ENCODE data around the gene HOXA3. TPM values are rescaled to one million over a fixed set of nuclear protein-coding genes. Genes with fewer than 3 reads are reported as not detected.

Gene HOXA3
- total RNA-seq, 1 experiment from 2014 or later = 8.6 TPM

DNA sequence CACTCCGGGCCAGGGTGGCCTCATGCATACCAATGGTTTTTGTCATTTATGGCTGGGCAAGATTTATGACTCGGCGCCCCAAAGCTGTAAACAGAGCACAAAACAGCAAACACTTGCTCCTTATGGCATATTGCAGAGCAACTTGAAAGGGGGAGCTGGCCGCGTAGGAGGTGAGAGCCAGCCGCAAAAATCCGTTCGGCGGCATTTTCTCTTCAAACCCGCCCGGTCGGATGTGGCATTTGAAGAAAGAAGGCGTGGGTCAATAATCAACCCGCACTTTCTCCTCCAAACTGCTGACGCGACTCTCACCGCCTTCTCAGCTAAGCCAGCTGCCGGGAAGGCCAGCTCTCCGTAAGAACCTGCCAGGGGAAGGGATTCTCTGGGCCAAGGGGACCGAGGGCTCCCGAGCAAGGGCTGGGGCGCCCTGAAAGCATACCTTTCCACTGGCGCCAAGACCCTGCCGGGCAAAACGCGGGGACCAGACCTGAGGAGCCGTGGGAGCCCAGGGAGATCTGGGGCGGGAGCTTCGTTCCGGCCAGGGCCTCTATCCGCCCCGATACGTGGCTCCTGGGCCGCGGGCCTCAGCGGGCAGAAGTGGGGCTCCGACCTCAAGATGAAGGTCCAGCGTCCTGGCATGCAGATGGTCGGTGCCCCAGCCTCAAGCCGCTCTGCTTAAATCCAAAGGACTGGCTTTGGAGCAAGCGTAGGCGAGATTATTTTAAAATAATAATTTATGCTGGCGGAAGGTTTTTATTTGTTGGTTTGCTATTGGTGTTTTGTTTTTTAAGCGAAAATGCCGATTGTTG, 37.0 kb downstream of the HOXA3 start:
- DNase-seq (ENCODE audit: low read depth) = peak; percentile 83

DNA sequence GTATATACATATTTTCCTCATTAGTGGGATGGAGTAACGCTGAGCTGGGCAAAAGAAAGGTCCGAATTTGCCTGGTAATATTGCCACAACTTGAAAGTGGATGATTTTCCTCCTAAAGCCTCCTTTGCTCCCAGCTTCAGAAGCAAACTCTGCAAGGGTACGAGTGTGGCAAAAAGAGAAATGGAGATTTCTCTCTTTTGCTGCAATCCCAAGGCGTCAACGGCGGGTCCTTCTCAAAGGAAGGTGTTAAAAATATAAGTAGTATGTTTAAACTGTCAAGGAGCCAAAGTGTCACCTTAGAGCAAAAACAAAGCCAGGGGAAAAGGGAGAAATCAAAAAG, 37.5 kb downstream of the HOXA3 start:
- DNase-seq (ENCODE audit: low read depth) = no peak

- peak; percentile 72 for DNase-seq (ENCODE audit: low read depth)
Measured at GRCh38 chr7:27113991-27114769, 38.2 kb downstream of the HOXA3 start.

DNA sequence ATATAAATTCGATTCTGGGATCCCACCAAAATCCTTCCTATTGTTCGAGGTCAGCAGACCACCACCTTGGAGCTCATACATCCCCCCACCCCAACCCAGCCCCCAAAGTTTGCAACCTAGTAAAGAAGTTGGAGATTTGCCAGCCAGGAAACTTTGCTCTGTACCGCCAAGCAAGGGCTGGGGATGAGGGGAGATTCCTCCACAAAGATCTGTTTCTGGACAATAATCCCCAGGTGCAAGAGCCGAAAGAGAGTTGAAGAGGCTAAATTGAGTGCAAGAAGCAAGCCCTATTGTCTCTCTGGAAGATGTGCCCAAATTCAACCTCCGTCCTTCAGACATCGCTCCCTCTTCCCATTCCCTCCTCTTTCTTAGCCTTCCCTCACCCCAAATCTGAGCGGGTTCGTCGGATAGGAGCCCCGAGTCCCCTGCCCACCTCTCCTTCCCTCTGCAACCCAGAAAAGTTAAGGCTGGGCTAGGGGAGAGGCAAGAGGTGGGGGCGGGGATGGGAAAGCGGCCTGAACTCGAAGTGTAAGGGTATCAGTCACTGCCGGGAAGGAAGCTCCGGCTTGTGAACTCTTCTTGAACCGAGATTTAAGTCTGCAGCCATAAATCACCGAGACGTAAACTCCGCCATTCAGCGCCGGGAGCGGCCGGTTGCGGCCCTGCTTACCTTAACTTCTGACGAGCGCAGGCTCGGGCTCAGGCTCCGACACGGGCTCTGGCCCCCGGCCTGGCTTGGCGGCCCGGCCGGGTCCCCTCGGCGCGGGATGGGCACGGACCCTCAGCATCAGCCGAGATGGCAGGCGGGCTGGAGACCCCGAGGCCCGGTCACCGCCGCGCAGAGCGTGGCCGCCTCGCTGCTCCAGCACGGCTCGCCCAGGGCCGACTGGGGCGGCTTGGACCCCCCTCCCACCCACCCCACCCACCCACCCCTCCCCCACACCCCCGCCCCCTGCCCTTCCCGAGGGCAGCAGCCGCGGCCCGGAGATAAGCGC, 39.1 kb downstream of the HOXA3 start:
- DNase-seq (ENCODE audit: low read depth) = peak; percentile 92

DNA sequence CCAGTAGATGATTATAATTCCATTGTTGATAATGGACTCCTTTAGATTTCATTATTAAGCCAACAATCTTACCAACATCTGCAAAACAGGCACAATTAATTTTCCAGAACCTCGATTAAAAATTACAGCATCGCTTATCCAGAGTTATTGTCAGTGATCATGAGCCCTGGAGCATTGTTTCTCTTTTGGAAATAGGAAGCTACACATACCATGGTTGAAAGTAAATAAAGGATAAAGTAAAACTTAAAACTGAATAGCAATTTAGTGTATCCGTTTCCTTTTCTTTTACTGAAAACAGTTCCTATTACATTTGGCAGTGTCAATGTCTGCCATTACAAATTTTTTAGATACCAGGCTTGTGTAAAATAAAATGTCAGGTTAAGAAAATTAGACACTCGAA, 40.0 kb downstream of the HOXA3 start:
- DNase-seq (ENCODE audit: low read depth) = no peak

GRCh38 chr7:27111751-27112277, 40.6 kb downstream of the HOXA3 start:
- no peak for DNase-seq (ENCODE audit: low read depth)

GRCh38 chr7:27111042-27111750, 41.2 kb downstream of the HOXA3 start:
- DNase-seq (ENCODE audit: low read depth) = peak; percentile 92

GRCh38 chr7:27110186-27111031, 42.0 kb downstream of the HOXA3 start:
- DNase-seq (ENCODE audit: low read depth) = peak; percentile 79

DNA sequence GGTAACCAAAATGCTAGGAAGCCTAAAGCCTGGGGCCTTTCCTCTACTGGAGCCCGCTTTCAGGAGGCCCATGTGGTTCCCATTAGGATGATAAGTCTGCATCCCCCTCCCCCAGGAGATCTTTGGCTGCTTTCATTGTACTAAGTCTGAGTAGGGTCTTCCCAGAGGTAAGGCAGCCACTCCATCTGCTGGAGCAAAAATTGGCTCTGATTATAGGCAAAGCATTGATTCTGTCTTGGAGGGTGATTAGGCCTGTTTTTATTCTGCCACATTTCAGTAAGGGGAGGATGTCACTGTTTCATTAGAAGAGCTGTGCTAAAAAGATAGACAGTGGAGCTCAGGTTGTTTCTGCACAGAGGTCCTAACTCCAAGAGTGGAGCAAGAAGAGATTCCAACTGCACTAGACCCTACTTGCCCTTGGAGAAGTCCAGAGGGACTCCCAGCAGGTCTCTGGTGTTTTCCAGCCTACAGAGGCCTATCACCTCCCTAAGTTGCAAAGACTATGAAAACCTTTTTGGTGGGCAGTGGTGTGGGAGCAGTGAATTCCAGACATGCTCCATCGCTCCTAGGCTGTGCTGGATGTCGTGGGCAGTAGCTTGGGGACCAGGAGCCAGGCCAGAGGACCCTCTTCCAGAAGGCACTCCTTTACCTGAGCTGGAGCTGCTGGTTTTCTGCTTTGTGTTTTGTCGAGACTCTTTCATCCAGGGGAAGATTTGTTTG, 42.8 kb downstream of the HOXA3 start:
- DNase-seq (ENCODE audit: low read depth) = no peak

DNA sequence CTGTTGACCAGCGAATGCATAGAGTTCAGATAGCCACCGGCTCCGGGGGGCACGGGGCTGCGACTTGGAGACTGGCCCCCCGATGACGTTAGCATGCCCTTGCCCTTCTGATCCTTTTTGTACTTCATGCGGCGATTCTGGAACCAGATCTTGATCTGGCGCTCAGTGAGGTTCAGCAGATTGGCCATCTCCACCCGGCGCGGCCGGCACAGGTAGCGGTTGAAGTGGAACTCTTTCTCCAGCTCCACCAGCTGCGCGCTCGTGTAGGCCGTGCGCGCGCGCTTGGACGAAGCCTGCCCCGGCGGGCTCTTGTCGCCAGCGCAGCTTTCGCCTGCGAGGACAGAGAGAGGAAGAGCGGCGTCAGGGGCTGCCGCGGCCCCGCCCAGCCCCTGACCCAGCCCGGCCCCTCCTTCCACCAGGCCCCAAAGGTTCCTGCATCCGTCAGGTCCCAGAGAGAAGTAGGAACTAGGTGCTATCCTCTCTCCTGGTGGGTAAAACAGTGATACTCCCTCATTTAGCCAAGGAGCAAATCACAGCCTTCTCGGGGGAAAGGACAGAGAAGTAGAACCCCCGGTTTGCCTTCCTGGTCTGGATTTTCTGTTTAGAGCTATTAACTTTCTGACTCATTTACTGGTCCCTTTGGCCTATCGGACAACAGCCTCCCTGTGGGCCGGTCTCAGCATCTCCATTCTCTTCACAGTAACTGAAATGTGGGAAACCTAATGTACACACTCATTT, 43.8 kb downstream of the HOXA3 start:
- DNase-seq (ENCODE audit: low read depth) = peak; percentile 37

- no peak for DNase-seq (ENCODE audit: low read depth)
Measured at GRCh38 chr7:27107391-27108381, 44.7 kb downstream of the HOXA3 start.

DNA sequence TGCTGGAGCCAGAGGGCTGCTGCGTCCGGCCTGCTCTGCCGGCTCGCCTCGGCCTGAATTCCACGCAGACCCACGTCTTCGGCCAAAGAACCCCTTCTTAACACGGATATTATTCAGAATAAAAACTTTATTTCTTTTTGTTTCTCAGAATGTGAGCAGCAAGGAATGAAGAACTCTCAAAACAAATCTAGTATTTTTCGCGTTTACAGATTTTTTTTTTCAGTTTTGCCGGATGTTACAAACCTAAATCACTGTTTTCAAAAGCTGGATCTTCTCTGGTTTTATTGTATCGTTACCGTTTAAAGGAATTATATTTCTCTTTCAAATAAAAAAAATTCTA, 45.5 kb downstream of the HOXA3 start:
- no peak for DNase-seq (ENCODE audit: low read depth)

DNA sequence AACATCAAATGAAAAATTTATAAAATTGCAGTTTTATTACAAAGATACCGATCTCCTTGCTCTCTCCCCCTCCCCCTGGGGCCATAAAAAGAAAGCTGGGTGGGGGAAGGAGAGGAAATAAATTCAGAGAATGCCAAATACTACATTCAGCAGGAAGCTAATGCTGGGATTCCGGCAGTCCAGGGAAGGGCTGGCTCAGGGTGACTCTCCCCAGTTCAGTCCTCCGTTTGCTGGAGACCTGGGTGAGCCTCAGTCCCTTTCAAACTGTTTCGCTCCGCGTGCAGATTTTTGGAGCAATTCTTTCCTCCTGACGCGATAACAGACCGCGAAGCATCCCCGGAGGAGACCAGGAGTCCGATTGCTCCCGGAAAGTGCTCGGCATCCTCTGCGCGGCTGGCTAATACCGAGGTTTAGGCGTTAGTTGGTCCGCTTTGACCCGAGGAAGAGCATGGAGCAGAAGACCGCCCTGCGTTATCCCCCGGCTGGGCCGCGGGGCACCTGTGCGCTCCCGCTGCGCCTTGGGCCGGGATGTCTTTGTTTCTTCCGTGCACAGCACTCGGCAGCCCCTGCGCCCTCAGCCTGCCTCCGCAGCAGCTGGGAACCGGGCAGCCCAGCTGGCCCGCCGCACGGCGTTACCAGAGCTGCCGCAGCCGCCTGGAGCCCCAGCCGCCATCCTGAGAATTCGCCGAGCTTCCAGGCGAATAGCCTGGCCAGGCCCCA, 46.0 kb downstream of the HOXA3 start:
- no peak for DNase-seq (ENCODE audit: low read depth)

GRCh38 chr7:27105301-27106031, 46.9 kb downstream of the HOXA3 start:
- no peak for DNase-seq (ENCODE audit: low read depth)

- no peak for DNase-seq (ENCODE audit: low read depth)
Measured at GRCh38 chr7:27104341-27105058, 47.9 kb downstream of the HOXA3 start.

Data from M059J (cell line).